ENCODE data around the gene MAGEF1.

Gene MAGEF1

GRCh38 chr3:184683900-184684560, 27.8 kb downstream of the MAGEF1 start:
- Histone ChIP-seq H3K27me3 (ENCODE audit: control insufficient read depth, insufficient read depth, low read length) (no peaks in the 10 kb centered on the region), H3K27ac (ENCODE audit: low read depth, low read length) (no peak overlapping the region), H3K4me3 (ENCODE audit: low read depth, low read length) (no peak overlapping the region), H3K9me3 (ENCODE audit: control insufficient read depth, insufficient read depth, low read length) (no peaks in the 10 kb centered on the region), H3K9ac (ENCODE audit: low read depth, low read length) (no peak overlapping the region), H3K4me1 (ENCODE audit: control insufficient read depth, insufficient read depth, low read length) (peaks cover 16% of the 10 kb centered on the region), H3K36me3 (ENCODE audit: control insufficient read depth, insufficient read depth, low read length) (no peaks in the 10 kb centered on the region)

- no peak overlapping the region for H3K9ac ChIP-seq (ENCODE audit: low read depth, low read length)
- no peak overlapping the region for H3K27ac ChIP-seq (ENCODE audit: low read depth, low read length)
- H3K9me3 ChIP-seq (ENCODE audit: control insufficient read depth, insufficient read depth, low read length): no peaks in the 10 kb centered on the region
- H3K4me1 ChIP-seq (ENCODE audit: control insufficient read depth, insufficient read depth, low read length): peaks cover 21% of the 10 kb centered on the region
- no peaks in the 10 kb centered on the region for H3K27me3 ChIP-seq (ENCODE audit: control insufficient read depth, insufficient read depth, low read length)
- no peaks in the 10 kb centered on the region for H3K36me3 ChIP-seq (ENCODE audit: control insufficient read depth, insufficient read depth, low read length)
- H3K4me3 ChIP-seq (ENCODE audit: low read depth, low read length): no peak overlapping the region
Measured at GRCh38 chr3:184683234-184683633, 28.6 kb downstream of the MAGEF1 start.

GRCh38 chr3:184682671-184683070, 29.2 kb downstream of the MAGEF1 start:
- no peaks in the 10 kb centered on the region for H3K27me3 ChIP-seq (ENCODE audit: control insufficient read depth, insufficient read depth, low read length)
- H3K4me3 ChIP-seq (ENCODE audit: low read depth, low read length): no peak overlapping the region

GRCh38 chr3:184680385-184681345, 31.2 kb downstream of the MAGEF1 start:
- no peak overlapping the region for H3K4me3 ChIP-seq (ENCODE audit: low read depth, low read length)
- H3K27me3 ChIP-seq (ENCODE audit: control insufficient read depth, insufficient read depth, low read length): no peaks in the 10 kb centered on the region
- no peak overlapping the region for H3K27ac ChIP-seq (ENCODE audit: low read depth, low read length)
- no peaks in the 10 kb centered on the region for H3K36me3 ChIP-seq (ENCODE audit: control insufficient read depth, insufficient read depth, low read length)
- peaks cover 14% of the 10 kb centered on the region for H3K4me1 ChIP-seq (ENCODE audit: control insufficient read depth, insufficient read depth, low read length)
- no peak overlapping the region for H3K9ac ChIP-seq (ENCODE audit: low read depth, low read length)
- no peaks in the 10 kb centered on the region for H3K9me3 ChIP-seq (ENCODE audit: control insufficient read depth, insufficient read depth, low read length)

More at GRCh38 chr3:184682671-184683070, 29.2 kb downstream of the MAGEF1 start:
- H3K27ac ChIP-seq (ENCODE audit: low read depth, low read length): no peak overlapping the region
- no peaks in the 10 kb centered on the region for H3K9me3 ChIP-seq (ENCODE audit: control insufficient read depth, insufficient read depth, low read length)
- H3K9ac ChIP-seq (ENCODE audit: low read depth, low read length): no peak overlapping the region
- H3K4me1 ChIP-seq (ENCODE audit: control insufficient read depth, insufficient read depth, low read length): peaks cover 21% of the 10 kb centered on the region
- H3K36me3 ChIP-seq (ENCODE audit: control insufficient read depth, insufficient read depth, low read length): no peaks in the 10 kb centered on the region

GRCh38 chr3:184679056-184679816, 32.6 kb downstream of the MAGEF1 start:
- Histone ChIP-seq H3K27ac (ENCODE audit: low read depth, low read length) (peak overlapping the region; percentile 35), H3K27me3 (ENCODE audit: control insufficient read depth, insufficient read depth, low read length) (no peaks in the 10 kb centered on the region), H3K9ac (ENCODE audit: low read depth, low read length) (no peak overlapping the region), H3K4me3 (ENCODE audit: low read depth, low read length) (peak overlapping the region; percentile 37), H3K36me3 (ENCODE audit: control insufficient read depth, insufficient read depth, low read length) (no peaks in the 10 kb centered on the region), H3K9me3 (ENCODE audit: control insufficient read depth, insufficient read depth, low read length) (no peaks in the 10 kb centered on the region), H3K4me1 (ENCODE audit: control insufficient read depth, insufficient read depth, low read length) (peaks cover 10% of the 10 kb centered on the region)

- no peak overlapping the region for H3K9ac ChIP-seq (ENCODE audit: low read depth, low read length)
- no peak overlapping the region for H3K27ac ChIP-seq (ENCODE audit: low read depth, low read length)
- peaks cover 10% of the 10 kb centered on the region for H3K4me1 ChIP-seq (ENCODE audit: control insufficient read depth, insufficient read depth, low read length)
- H3K36me3 ChIP-seq (ENCODE audit: control insufficient read depth, insufficient read depth, low read length): no peaks in the 10 kb centered on the region
- H3K9me3 ChIP-seq (ENCODE audit: control insufficient read depth, insufficient read depth, low read length): no peaks in the 10 kb centered on the region
- 0 out of 2 replicates have a peak overlapping the region, but pooled peaks have one; percentile 37 for H3K4me3 ChIP-seq (ENCODE audit: low read depth, low read length)
- no peaks in the 10 kb centered on the region for H3K27me3 ChIP-seq (ENCODE audit: control insufficient read depth, insufficient read depth, low read length)
Measured at GRCh38 chr3:184678317-184679055, 33.4 kb downstream of the MAGEF1 start.

GRCh38 chr3:184677344-184678316, 34.2 kb downstream of the MAGEF1 start:
- H3K9ac ChIP-seq (ENCODE audit: low read depth, low read length): no peak overlapping the region
- H3K27me3 ChIP-seq (ENCODE audit: control insufficient read depth, insufficient read depth, low read length): no peaks in the 10 kb centered on the region
- no peak overlapping the region for H3K27ac ChIP-seq (ENCODE audit: low read depth, low read length)
- H3K9me3 ChIP-seq (ENCODE audit: control insufficient read depth, insufficient read depth, low read length): no peaks in the 10 kb centered on the region
- H3K4me1 ChIP-seq (ENCODE audit: control insufficient read depth, insufficient read depth, low read length): peaks cover 10% of the 10 kb centered on the region
- H3K4me3 ChIP-seq (ENCODE audit: low read depth, low read length): no peak overlapping the region
- no peaks in the 10 kb centered on the region for H3K36me3 ChIP-seq (ENCODE audit: control insufficient read depth, insufficient read depth, low read length)

- Histone ChIP-seq H3K9me3 (ENCODE audit: control insufficient read depth, insufficient read depth, low read length) (no peaks in the 10 kb centered on the region), H3K4me1 (ENCODE audit: control insufficient read depth, insufficient read depth, low read length) (peaks cover 10% of the 10 kb centered on the region), H3K4me3 (ENCODE audit: low read depth, low read length) (no peak overlapping the region), H3K27me3 (ENCODE audit: control insufficient read depth, insufficient read depth, low read length) (no peaks in the 10 kb centered on the region), H3K27ac (ENCODE audit: low read depth, low read length) (no peak overlapping the region), H3K9ac (ENCODE audit: low read depth, low read length) (no peak overlapping the region), H3K36me3 (ENCODE audit: control insufficient read depth, insufficient read depth, low read length) (no peaks in the 10 kb centered on the region)
Measured at GRCh38 chr3:184676927-184677326, 34.9 kb downstream of the MAGEF1 start.

- H3K36me3 ChIP-seq (ENCODE audit: control insufficient read depth, insufficient read depth, low read length): no peaks in the 10 kb centered on the region
- no peaks in the 10 kb centered on the region for H3K9me3 ChIP-seq (ENCODE audit: control insufficient read depth, insufficient read depth, low read length)
- no peak overlapping the region for H3K9ac ChIP-seq (ENCODE audit: low read depth, low read length)
- peaks cover 10% of the 10 kb centered on the region for H3K4me1 ChIP-seq (ENCODE audit: control insufficient read depth, insufficient read depth, low read length)
- no peak overlapping the region for H3K27ac ChIP-seq (ENCODE audit: low read depth, low read length)
- H3K4me3 ChIP-seq (ENCODE audit: low read depth, low read length): no peak overlapping the region
- H3K27me3 ChIP-seq (ENCODE audit: control insufficient read depth, insufficient read depth, low read length): no peaks in the 10 kb centered on the region
Measured at GRCh38 chr3:184674626-184675025, 37.2 kb downstream of the MAGEF1 start.

All from HUES48 (cell line).